H1 (cell line): ENCODE data around the gene LCOR.

Source experiments
- CTCF ChIP-seq, 3 experiments: IDR thresholded peaks; 1 replicate in 2 of 3; 2 replicates in 1 of 3; pipeline versions ENCODE4 v1.5.1 to v1.6.1; 2011; ENCODE audit warnings: low read length in 3 of 3, mild to moderate bottlenecking in 3 of 3, inconsistent platforms in 2 of 3, low read depth in 1 of 3, moderate library complexity in 1 of 3; ENCODE audit not compliant: insufficient read depth in 1 of 3; ENCODE audit errors: control extremely low read depth in 1 of 3
- EGR1 ChIP-seq: IDR thresholded peaks from 2 replicates; pipeline ENCODE4 v1.6.1; 2011; ENCODE audit warnings: low read depth, low read length, borderline replicate concordance
- RFX5 ChIP-seq: IDR thresholded peaks from 2 replicates; pipeline ENCODE4 v1.6.1; 2011; ENCODE audit warnings: low read depth, low read length, improper control_type of control experiment, borderline replicate concordance
- TF ChIP-seq, protein P1 (sequence below): IDR thresholded peaks from 2 replicates; pipeline ENCODE4 v1.6.1; 2012; ENCODE audit warnings: inconsistent platforms

DNA sequence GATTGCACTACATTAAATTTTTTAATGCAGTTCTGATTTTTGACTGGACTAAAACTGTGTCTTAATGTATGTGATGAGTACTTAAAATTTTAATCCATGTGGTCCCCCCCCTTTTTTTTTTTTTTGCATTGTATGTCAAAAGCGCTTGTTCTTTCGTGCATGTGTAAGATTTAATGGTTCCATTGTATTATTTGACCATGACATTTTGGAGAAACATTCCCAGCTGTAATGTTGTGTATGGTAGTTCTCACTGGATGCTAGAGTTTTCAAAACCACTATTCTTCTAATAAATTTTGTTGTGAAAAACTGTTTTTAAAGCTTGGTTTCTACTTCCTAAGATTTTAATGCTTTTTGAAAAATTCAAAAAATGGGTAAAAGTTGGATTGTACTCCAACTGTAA, 132.0 kb downstream of the LCOR start:
- TF ChIP-seq, protein P1, sequence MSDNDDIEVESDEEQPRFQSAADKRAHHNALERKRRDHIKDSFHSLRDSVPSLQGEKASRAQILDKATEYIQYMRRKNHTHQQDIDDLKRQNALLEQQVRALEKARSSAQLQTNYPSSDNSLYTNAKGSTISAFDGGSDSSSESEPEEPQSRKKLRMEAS: no peak
- TF ChIP-seq CTCF (IDR thresholded peaks at IDR 0.05; ENCODE audit: control extremely low read depth in 1 of 3, insufficient read depth in 1 of 3, low read depth in 1 of 3, low read length in 3 of 3) (no peak), EGR1 (no peak), RFX5 (no peak)
